Measurements from ENCODE around the gene SLC29A3.
"Not testable (repeated sequence)": the region's sequence is repeated elsewhere in the genome, so short reads cannot be mapped to it uniquely, and the experiment has no call there.

The SLC29A3 gene

DNA sequence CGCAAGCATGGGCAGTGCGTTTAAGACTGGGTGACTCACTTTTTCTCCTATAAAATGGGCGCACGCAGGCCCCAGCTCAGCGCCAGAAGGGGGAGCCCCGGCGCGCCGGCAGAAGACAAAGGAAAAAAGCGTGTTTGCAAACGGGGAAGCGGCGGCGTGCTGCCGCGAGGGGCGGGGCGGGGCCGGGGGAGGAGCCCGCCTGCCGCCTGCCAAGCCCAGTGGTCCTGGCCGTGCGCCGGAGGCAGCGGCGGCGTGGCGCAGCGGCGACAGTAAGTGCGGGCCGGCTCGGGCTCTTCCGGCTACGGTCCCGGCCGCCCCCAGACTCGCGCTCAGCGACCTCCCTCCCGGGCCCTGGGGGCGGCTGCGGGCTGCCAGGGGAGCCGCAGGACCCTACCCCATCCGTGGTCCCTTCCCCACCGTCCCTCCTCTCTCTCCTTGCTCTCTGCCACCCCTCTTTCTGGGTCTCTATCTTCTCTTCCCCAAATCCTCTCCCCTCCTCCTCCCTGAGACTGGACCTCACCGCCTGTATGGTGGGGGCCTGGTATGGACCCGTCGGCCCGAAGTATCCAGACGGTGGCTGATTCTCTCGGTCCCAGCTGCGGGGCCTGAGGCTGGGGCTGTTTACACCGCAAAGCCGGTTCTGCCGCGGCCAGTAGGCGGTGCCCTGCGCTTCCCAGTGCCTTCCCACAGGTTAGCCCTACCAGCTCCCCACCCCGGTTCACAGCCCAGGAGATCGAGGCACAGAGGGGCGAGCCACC is at the start of gene SLC29A3:
Gene SLC29A3 (plus strand): TSS at position 218 of the 758 bp plus-strand sequence. CDS start 51 bp downstream, at position 269.
- peak; percentile 52 for DNase-seq

- no peak for DNase-seq
These were observed 49.5 kb upstream of the SLC29A3 start for GRCh38 chr10:71269301-71270288.

- peak; percentile 26 for DNase-seq
These were observed 48.5 kb upstream of the SLC29A3 start for GRCh38 chr10:71270301-71271220.

- no peak for DNase-seq
These were observed 47.4 kb upstream of the SLC29A3 start for GRCh38 chr10:71271662-71272055.

DNA sequence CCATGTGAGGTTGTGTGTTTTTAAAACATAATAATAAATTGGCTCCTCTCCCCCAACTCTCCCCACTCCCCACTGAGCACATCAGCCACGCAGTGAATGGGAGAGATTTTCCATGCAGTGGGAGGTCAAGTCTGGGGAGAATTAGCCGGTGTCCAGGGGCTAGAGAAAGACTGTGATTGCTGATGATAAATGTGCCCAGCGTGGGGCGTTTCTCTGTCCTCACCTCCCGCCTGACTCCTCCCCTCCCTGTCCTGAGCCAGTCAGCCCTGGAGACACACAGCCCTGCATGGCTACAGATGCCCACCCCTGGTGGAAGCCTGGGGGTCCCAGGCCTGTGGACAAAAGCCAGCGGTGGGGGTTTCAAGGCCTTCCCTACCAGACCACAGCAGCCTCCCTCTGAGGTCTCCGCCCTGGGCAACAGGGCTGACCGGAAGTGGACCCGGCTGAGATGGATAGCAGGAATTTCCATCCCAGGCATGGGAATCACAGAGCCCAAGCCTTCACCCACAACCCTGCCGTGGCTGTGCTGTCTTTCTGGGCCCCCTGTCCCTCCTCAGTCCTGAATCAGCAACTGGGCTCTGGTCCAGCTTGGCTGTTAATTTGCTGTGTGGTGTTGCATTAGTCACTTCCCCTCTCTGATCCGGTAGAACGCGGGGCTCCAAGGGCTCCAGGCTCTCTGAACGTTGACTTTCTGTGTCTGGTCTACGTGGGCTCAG is 46.8 kb upstream of the SLC29A3 start:
- no peak for DNase-seq

DNA sequence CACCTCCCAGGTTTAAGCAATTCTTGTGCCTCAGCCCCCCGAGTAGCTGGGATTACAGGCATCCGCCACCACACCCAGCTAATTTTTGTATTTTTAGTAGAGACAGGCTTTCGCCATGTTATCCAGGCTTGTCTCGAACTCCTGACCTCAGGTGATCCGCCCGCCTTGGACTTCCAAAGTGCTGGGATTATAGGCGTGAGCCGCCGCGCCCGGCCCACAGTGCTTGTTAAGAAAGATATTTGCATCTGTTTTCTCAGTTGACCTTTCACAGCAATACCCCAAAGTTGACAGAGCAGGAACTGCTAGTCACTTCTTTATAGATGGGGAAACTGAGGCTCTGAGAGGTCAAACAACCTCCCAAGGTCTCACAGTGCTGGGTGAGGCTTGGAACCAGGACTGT is 46.1 kb upstream of the SLC29A3 start:
- not testable (repeated sequence) for DNase-seq

DNA sequence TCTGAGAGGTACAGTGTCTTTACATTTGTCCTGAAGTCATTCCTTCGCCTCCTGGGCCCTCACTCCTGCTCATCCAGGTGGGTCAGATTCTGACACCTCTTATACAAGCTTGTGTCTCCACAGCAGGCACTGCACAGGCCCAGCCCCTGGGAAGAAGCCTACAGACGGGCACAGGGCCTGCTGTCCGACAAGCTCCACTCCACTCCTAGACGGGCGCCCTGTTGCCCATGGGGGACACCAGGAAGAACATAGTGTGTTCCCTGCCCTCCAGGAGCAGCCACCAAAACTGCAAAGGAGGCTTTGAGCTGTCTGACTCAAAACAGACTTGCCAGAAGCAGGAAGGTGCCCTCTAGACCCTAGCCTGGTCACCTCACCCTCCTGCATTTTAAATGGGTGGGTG is 45.6 kb upstream of the SLC29A3 start:
- no peak for DNase-seq

GRCh38 chr10:71274901-71275796 is 43.9 kb upstream of the SLC29A3 start:
- no peak for DNase-seq

- DNase-seq = no peak
These were observed 42.2 kb upstream of the SLC29A3 start for GRCh38 chr10:71276873-71277272.

GRCh38 chr10:71277914-71278665 is 41.0 kb upstream of the SLC29A3 start:
- no peak for DNase-seq

GRCh38 chr10:71278691-71279588 is 40.1 kb upstream of the SLC29A3 start:
- DNase-seq = no peak

DNA sequence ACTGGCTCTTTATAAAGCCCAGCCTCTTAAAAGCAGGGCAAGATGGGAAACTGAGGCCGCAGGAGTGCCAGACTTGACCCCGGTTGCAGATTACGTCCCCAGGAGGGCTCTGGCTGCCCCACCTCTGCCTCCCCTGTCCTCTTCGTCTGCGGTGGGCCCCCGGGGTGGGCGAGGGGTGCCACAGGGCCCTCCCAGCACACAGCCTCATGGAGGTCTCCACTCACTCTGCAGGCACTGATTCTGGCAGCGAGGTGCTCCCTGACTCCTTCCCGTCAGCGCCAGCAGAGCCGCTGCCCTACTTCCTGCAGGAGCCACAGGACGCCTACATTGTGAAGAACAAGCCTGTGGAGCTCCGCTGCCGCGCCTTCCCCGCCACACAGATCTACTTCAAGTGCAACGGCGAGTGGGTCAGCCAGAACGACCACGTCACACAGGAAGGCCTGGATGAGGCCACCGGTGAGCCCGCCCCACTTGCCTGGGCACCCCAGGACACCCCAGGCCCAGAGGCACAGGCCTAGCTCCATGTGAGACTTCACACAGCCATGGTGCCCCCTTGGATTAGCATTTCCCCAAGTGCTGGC is 39.4 kb upstream of the SLC29A3 start:
- no peak for DNase-seq

DNA sequence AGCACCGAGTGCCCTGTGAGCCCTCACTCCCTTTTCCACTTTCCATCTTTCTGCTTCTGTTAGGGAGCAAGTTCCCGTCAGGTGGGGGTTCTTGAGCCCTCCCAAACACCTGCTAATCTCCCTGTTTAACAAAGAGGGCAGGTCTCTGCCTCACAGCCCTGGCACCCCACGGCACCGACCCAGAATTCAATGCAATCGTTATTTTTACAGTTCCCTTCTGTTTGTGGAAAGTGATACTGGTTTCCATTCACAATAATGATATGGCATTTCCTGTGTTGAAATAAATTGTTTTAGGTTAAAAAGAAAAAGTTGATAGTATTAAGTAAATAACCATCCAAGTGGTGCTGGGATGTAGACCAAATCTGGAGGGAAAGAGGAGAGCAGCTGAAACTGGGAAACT is 38.8 kb upstream of the SLC29A3 start:
- DNase-seq = no peak

DNA sequence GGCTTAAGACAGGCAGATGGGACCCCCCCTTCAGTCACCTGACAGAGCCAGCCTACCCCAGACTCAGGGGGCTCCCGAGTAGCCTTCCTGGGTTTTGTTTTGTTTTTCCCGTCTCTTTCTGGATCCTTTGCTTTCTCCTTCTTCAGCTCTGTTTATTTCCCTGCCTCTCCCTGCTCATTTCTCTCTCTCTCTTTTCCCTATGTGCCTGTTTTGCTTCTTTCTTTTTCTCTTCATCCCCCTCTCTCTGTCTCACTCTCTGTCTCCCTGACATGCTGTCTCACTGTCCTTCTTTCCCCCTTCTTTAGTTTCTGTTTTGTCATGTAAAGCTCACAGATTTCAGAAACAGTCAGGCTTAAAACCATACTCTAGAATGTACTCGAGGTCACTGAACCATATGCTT is 38.2 kb upstream of the SLC29A3 start:
- no peak for DNase-seq

- DNase-seq = no peak
These were observed 37.3 kb upstream of the SLC29A3 start for GRCh38 chr10:71281646-71282322.

- DNase-seq = no peak
These were observed 36.8 kb upstream of the SLC29A3 start for GRCh38 chr10:71282323-71282680.

GRCh38 chr10:71283410-71283809 is 35.6 kb upstream of the SLC29A3 start:
- no peak for DNase-seq

DNA sequence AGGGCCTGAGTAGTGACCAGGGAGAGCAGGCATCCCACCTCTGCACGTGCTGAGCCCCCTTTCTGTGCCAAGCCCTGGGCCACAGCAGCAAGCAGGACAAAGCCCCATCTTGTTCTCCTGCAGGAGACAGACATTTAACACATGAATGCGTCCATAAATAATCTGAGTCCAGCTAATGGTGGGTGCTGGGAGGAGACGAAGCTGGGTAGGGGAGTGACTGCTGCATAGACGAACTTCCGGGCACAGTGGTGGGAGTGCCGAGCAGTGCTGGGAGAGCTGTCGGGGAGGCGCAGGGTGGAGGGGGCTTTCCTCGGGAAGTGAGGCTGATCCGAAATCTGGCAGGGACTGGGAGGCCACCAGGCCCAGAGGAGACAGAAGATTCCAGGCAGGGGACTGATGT is 35.2 kb upstream of the SLC29A3 start:
- DNase-seq = no peak
